ENCODE data around the gene IFRD1.

DNA sequence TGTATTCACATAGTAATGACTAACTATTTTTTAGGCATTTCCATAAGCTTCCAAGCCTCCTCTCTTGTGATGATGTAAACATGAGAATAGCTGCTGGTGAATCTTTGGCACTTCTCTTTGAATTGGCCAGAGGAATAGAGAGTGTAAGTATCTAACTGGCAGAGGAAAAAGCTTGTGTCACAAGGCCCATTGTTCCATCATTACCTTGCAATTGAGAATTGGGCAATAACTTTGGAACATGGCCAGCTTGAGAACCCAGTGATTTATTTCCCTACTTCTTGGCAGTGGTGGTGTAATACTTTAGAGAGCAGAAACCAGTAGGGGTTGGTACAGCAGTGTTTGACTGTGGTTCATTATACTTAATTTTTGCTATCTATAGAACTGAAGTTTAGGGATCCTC, 12.0 kb downstream of the IFRD1 start:
- TF ChIP-seq, protein P1, sequence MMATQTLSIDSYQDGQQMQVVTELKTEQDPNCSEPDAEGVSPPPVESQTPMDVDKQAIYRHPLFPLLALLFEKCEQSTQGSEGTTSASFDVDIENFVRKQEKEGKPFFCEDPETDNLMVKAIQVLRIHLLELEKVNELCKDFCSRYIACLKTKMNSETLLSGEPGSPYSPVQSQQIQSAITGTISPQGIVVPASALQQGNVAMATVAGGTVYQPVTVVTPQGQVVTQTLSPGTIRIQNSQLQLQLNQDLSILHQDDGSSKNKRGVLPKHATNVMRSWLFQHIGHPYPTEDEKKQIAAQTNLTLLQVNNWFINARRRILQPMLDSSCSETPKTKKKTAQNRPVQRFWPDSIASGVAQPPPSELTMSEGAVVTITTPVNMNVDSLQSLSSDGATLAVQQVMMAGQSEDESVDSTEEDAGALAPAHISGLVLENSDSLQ (IDR thresholded peaks at IDR 0.05): no peak
- TF ChIP-seq ARNT (IDR thresholded peaks at IDR 0.05): no peak
- TF ChIP-seq NFRKB (IDR thresholded peaks at IDR 0.05): no peak
- no peak for TF ChIP-seq L3MBTL2 (conservative IDR thresholded peaks at IDR 0.05)
- TF ChIP-seq HDGF (IDR thresholded peaks at IDR 0.05; ENCODE audit: borderline replicate concordance): no peak
- no peak for TF ChIP-seq ELF4 (IDR thresholded peaks at IDR 0.05)
- no peak for TF ChIP-seq TARDBP (IDR thresholded peaks at IDR 0.05)
- TF ChIP-seq CTBP1 (IDR thresholded peaks at IDR 0.05; ENCODE audit: borderline replicate concordance): no peak
- no peak for TF ChIP-seq FOXM1 (IDR thresholded peaks at IDR 0.05; ENCODE audit: borderline replicate concordance)
- no peak for TF ChIP-seq FOXK2 (IDR thresholded peaks at IDR 0.05)
- no peak for TF ChIP-seq ZNF384 (IDR thresholded peaks at IDR 0.05)
- TF ChIP-seq SP1 (IDR thresholded peaks at IDR 0.05): no peak

All from HEK293T (cell line).